ENCODE measurements around the gene PKD1L1. TPM values are rescaled to one million over a fixed set of nuclear protein-coding genes. Genes with fewer than 3 reads are reported as not detected.

PKD1L1 gene
- total and polyA plus RNA-seq, 4 experiments from 2014 or later: 0.55 to 0.73 TPM; not detected in 2

- intact Hi-C loops (cut with micrococcal nuclease): no loop called here
- Histone ChIP-seq H3K27me3 (ENCODE audit: insufficient read depth, low read length) (no peaks in the 10 kb centered on the region), H3K36me3 (ENCODE audit: insufficient read depth, low read length) (no peaks in the 10 kb centered on the region), H3K9me3 (ENCODE audit: control insufficient read depth in 1 of 2, low read length in 2 of 2) (no peaks in the 10 kb centered on the region), H3K4me1 (ENCODE audit: insufficient read depth, low read length) (no peaks in the 10 kb centered on the region), H3K4me3 (ENCODE audit: low read length in 2 of 2) (no peak overlapping the region), H3K27ac (ENCODE audit: low read depth, low read length) (no peak overlapping the region)
- no peak overlapping the region for H3K4me3 Mint-ChIP-seq
- H3K27me3 Mint-ChIP-seq: no peaks in the 10 kb centered on the region
- CTCF ChIA-PET (ENCODE audit: partially characterized antibody): no interaction called here
- no peaks in the 10 kb centered on the region for H3K9me3 Mint-ChIP-seq
- H3K27ac Mint-ChIP-seq: no peak overlapping the region
- no peaks in the 10 kb centered on the region for H3K4me1 Mint-ChIP-seq
- DNase-seq: no peak
- POLR2A ChIA-PET (ENCODE audit: partially characterized antibody): no interaction called here
- no peaks in the 10 kb centered on the region for H3K36me3 Mint-ChIP-seq
These were observed 58.1 kb downstream of the PKD1L1 start for GRCh38 chr7:47890125-47890524.

- intact Hi-C loops (cut with micrococcal nuclease): no loop called here
- no peak overlapping the region for H3K27ac Mint-ChIP-seq
- ChIA-PET CTCF (ENCODE audit: partially characterized antibody) (no interaction called here), POLR2A (ENCODE audit: partially characterized antibody) (no interaction called here)
- H3K9me3 Mint-ChIP-seq: no peaks in the 10 kb centered on the region
- H3K4me3 ChIP-seq (ENCODE audit: low read length in 2 of 2): no peak overlapping the region
- H3K4me1 ChIP-seq (ENCODE audit: insufficient read depth, low read length): no peaks in the 10 kb centered on the region
- no peaks in the 10 kb centered on the region for H3K36me3 ChIP-seq (ENCODE audit: insufficient read depth, low read length)
- peaks cover 0 to 2% of the 10 kb centered on the region in 2 donors for H3K27me3 Mint-ChIP-seq
- no peaks in the 10 kb centered on the region for H3K4me1 Mint-ChIP-seq
- H3K9me3 ChIP-seq (ENCODE audit: control insufficient read depth in 1 of 2, low read length in 2 of 2): no peaks in the 10 kb centered on the region
- H3K27me3 ChIP-seq (ENCODE audit: insufficient read depth, low read length): no peaks in the 10 kb centered on the region
- H3K4me3 Mint-ChIP-seq: no peak overlapping the region
- no peak overlapping the region for H3K27ac ChIP-seq (ENCODE audit: low read depth, low read length)
- no peak for DNase-seq
- no peaks in the 10 kb centered on the region for H3K36me3 Mint-ChIP-seq
These were observed 58.5 kb downstream of the PKD1L1 start for GRCh38 chr7:47889723-47890122.

- H3K4me3 Mint-ChIP-seq: no peak overlapping the region
- no peaks in the 10 kb centered on the region for H3K36me3 ChIP-seq (ENCODE audit: insufficient read depth, low read length)
- H3K27me3 ChIP-seq (ENCODE audit: insufficient read depth, low read length): no peaks in the 10 kb centered on the region
- H3K27me3 Mint-ChIP-seq: peaks cover 0 to 2% of the 10 kb centered on the region in 2 donors
- H3K4me3 ChIP-seq (ENCODE audit: low read length in 2 of 2): no peak overlapping the region
- H3K9me3 Mint-ChIP-seq: no peaks in the 10 kb centered on the region
- intact Hi-C loops (cut with micrococcal nuclease): no loop called here
- no peaks in the 10 kb centered on the region for H3K36me3 Mint-ChIP-seq
- no peaks in the 10 kb centered on the region for H3K4me1 Mint-ChIP-seq
- no peaks in the 10 kb centered on the region for H3K9me3 ChIP-seq (ENCODE audit: control insufficient read depth in 1 of 2, low read length in 2 of 2)
- DNase-seq: no peak
- no peak overlapping the region for H3K27ac ChIP-seq (ENCODE audit: low read depth, low read length)
- POLR2A ChIA-PET (ENCODE audit: partially characterized antibody): no interaction called here
- H3K4me1 ChIP-seq (ENCODE audit: insufficient read depth, low read length): no peaks in the 10 kb centered on the region
- H3K27ac Mint-ChIP-seq: no peak overlapping the region
- CTCF ChIA-PET (ENCODE audit: partially characterized antibody): no interaction called here
These were observed 59.6 kb downstream of the PKD1L1 start for GRCh38 chr7:47888371-47889265.

DNA sequence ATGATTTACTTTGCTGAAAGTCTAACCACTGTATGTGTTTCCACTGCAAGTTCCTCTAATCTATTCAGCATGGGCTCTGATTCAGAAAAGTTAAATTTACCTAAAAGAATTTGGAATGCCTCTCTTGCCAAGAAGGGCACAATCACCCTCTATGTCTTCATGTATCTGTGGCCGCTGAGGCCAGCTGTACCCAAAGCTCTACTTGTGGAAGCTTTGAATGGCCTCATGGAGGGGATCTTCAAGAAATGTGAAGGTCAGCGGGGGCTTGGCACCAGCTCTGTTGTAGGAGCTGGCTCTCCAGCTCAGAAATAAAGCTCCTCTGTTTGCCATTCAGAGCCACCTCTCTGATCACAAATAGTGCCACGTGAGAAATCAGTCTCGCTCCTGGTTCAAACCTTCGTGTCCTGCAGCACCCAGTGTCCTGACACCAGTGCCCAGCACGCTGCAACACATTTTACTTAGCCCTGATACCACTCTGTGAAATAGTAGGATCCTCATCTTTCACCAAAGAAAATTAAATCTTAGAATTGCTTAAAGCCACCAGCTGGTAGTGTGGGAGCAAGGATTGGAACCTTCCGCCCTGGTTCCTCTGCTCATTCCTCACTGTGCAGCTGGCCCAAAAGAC lies 61.1 kb downstream of the PKD1L1 start:
- Histone ChIP-seq H3K4me3 (ENCODE audit: low read length in 2 of 2) (no peak overlapping the region), H3K27ac (ENCODE audit: low read depth, low read length) (no peak overlapping the region), H3K27me3 (ENCODE audit: insufficient read depth, low read length) (no peaks in the 10 kb centered on the region), H3K9me3 (ENCODE audit: control insufficient read depth in 1 of 2, low read length in 2 of 2) (no peaks in the 10 kb centered on the region), H3K36me3 (ENCODE audit: insufficient read depth, low read length) (no peaks in the 10 kb centered on the region), H3K4me1 (ENCODE audit: insufficient read depth, low read length) (no peaks in the 10 kb centered on the region)
- intact Hi-C loops (cut with micrococcal nuclease): no loop called here
- DNase-seq: no peak
- CTCF ChIA-PET (ENCODE audit: partially characterized antibody): no interaction called here
- Mint-ChIP-seq H3K4me1 (no peaks in the 10 kb centered on the region), H3K9me3 (no peaks in the 10 kb centered on the region), H3K27ac (no peak overlapping the region), H3K27me3 (peaks cover 0 to 2% of the 10 kb centered on the region in 2 donors), H3K36me3 (no peaks in the 10 kb centered on the region), H3K4me3 (no peak overlapping the region)
- POLR2A ChIA-PET (ENCODE audit: partially characterized antibody): no interaction called here

GRCh38 chr7:47885987-47886811 lies 62.1 kb downstream of the PKD1L1 start:
- intact Hi-C loops (cut with micrococcal nuclease): no loop called here
- H3K36me3 Mint-ChIP-seq: no peaks in the 10 kb centered on the region
- H3K9me3 Mint-ChIP-seq: no peaks in the 10 kb centered on the region
- POLR2A ChIA-PET (ENCODE audit: partially characterized antibody): no interaction called here
- no peaks in the 10 kb centered on the region for H3K9me3 ChIP-seq (ENCODE audit: control insufficient read depth in 1 of 2, low read length in 2 of 2)
- peaks cover 0 to 2% of the 10 kb centered on the region in 2 donors for H3K27me3 Mint-ChIP-seq
- H3K4me3 Mint-ChIP-seq: no peak overlapping the region
- no peaks in the 10 kb centered on the region for H3K27me3 ChIP-seq (ENCODE audit: insufficient read depth, low read length)
- CTCF ChIA-PET (ENCODE audit: partially characterized antibody): no interaction called here
- no peak overlapping the region for H3K27ac Mint-ChIP-seq
- DNase-seq: no peak
- H3K4me1 ChIP-seq (ENCODE audit: insufficient read depth, low read length): no peaks in the 10 kb centered on the region
- no peak overlapping the region for H3K4me3 ChIP-seq (ENCODE audit: low read length in 2 of 2)
- H3K27ac ChIP-seq (ENCODE audit: low read depth, low read length): no peak overlapping the region
- no peaks in the 10 kb centered on the region for H3K4me1 Mint-ChIP-seq
- no peaks in the 10 kb centered on the region for H3K36me3 ChIP-seq (ENCODE audit: insufficient read depth, low read length)

GRCh38 chr7:47885309-47885986 lies 62.8 kb downstream of the PKD1L1 start:
- DNase-seq: no peak
- no peak overlapping the region for H3K4me3 Mint-ChIP-seq
- no peaks in the 10 kb centered on the region for H3K27me3 ChIP-seq (ENCODE audit: insufficient read depth, low read length)
- no peaks in the 10 kb centered on the region for H3K9me3 ChIP-seq (ENCODE audit: control insufficient read depth in 1 of 2, low read length in 2 of 2)
- CTCF ChIA-PET (ENCODE audit: partially characterized antibody): no interaction called here
- POLR2A ChIA-PET (ENCODE audit: partially characterized antibody): no interaction called here
- H3K4me1 ChIP-seq (ENCODE audit: insufficient read depth, low read length): no peaks in the 10 kb centered on the region
- H3K4me3 ChIP-seq (ENCODE audit: low read length in 2 of 2): no peak overlapping the region
- peaks cover 0 to 2% of the 10 kb centered on the region in 2 donors for H3K27me3 Mint-ChIP-seq
- no peak overlapping the region for H3K27ac Mint-ChIP-seq
- H3K4me1 Mint-ChIP-seq: no peaks in the 10 kb centered on the region
- no peaks in the 10 kb centered on the region for H3K9me3 Mint-ChIP-seq
- intact Hi-C loops (cut with micrococcal nuclease): no loop called here
- no peaks in the 10 kb centered on the region for H3K36me3 Mint-ChIP-seq
- no peaks in the 10 kb centered on the region for H3K36me3 ChIP-seq (ENCODE audit: insufficient read depth, low read length)
- no peak overlapping the region for H3K27ac ChIP-seq (ENCODE audit: low read depth, low read length)

- no peaks in the 10 kb centered on the region for H3K9me3 ChIP-seq (ENCODE audit: control insufficient read depth in 1 of 2, low read length in 2 of 2)
- no peak overlapping the region for H3K4me3 ChIP-seq (ENCODE audit: low read length in 2 of 2)
- no peaks in the 10 kb centered on the region for H3K36me3 ChIP-seq (ENCODE audit: insufficient read depth, low read length)
- H3K36me3 Mint-ChIP-seq: no peaks in the 10 kb centered on the region
- no peak overlapping the region for H3K4me3 Mint-ChIP-seq
- H3K27ac ChIP-seq (ENCODE audit: low read depth, low read length): no peak overlapping the region
- H3K4me1 Mint-ChIP-seq: no peaks in the 10 kb centered on the region
- intact Hi-C loops (cut with micrococcal nuclease): no loop called here
- no peaks in the 10 kb centered on the region for H3K27me3 ChIP-seq (ENCODE audit: insufficient read depth, low read length)
- no peaks in the 10 kb centered on the region for H3K4me1 ChIP-seq (ENCODE audit: insufficient read depth, low read length)
- no peak overlapping the region for H3K27ac Mint-ChIP-seq
- CTCF ChIA-PET (ENCODE audit: partially characterized antibody): no interaction called here
- DNase-seq: no peak
- H3K27me3 Mint-ChIP-seq: peaks cover 0 to 2% of the 10 kb centered on the region in 2 donors
- POLR2A ChIA-PET (ENCODE audit: partially characterized antibody): no interaction called here
- H3K9me3 Mint-ChIP-seq: no peaks in the 10 kb centered on the region
These were observed 63.6 kb downstream of the PKD1L1 start for GRCh38 chr7:47884675-47885074.

All from CD4-positive, alpha-beta memory T cell (primary cell).